Astrocyte of the cerebellum (primary cell): ENCODE measurements around the gene TNIK.
A peak's percentile ranks its signal among the peaks of the same experiment; 100 is the strongest.

Source experiments
- DNase-seq: peaks from one replicate; pipeline ENCODE4 v3.0.0-alpha.2; 2011; ENCODE audit warnings: low read depth
- H3K4me3 ChIP-seq: 2 replicates; pipeline ENCODE4 v1.5.1; 2011; ENCODE audit warnings: mild to moderate bottlenecking, low read depth, low read length, moderate library complexity
- CTCF ChIP-seq: IDR thresholded peaks from 2 replicates; pipeline ENCODE4 v1.5.1; 2012; ENCODE audit warnings: low read length, low read depth, moderate library complexity, mild to moderate bottlenecking; ENCODE audit errors: missing control alignments
- in situ Hi-C: cut with HindIII; loops from 2 replicates; pipeline ENCODE4 v1.10.0; 2017; ENCODE audit warnings: low sequenced_read_pairs

TNIK gene

GRCh38 chr3:171192176-171192854 is 267.9 kb downstream of the TNIK start:
- TF ChIP-seq CTCF: no peak
- no peak overlapping the region for H3K4me3 ChIP-seq
- DNase-seq: peak; percentile 81
- in situ Hi-C loops: no loop called here

GRCh38 chr3:171190668-171191067 is 269.5 kb downstream of the TNIK start:
- no peak overlapping the region for H3K4me3 ChIP-seq
- in situ Hi-C loops: no loop called here
- no peak for TF ChIP-seq CTCF
- no peak for DNase-seq

- in situ Hi-C loops: loop anchor here (5.0 kb wide), 1 partner anchor 33 kb away; no protein-coding TSS in a partner anchor
- TF ChIP-seq CTCF: no peak
- H3K4me3 ChIP-seq: no peak overlapping the region
- no peak for DNase-seq
Measured at GRCh38 chr3:171189394-171190080, 270.7 kb downstream of the TNIK start.

- DNase-seq: no peak
Measured at GRCh38 chr3:171187706-171188290, 272.4 kb downstream of the TNIK start.

GRCh38 chr3:171186817-171187500 is 273.2 kb downstream of the TNIK start:
- in situ Hi-C loops: loop anchor here (5.0 kb wide), 1 partner anchor 35 kb away; no protein-coding TSS in a partner anchor
- no peak for DNase-seq
- TF ChIP-seq CTCF: no peak
- no peak overlapping the region for H3K4me3 ChIP-seq

More at GRCh38 chr3:171187706-171188290, 272.4 kb downstream of the TNIK start:
- peak; percentile 74 for TF ChIP-seq CTCF
- in situ Hi-C loops: loop anchor here (5.0 kb wide), 1 partner anchor 35 kb away; no protein-coding TSS in a partner anchor
- no peak overlapping the region for H3K4me3 ChIP-seq

GRCh38 chr3:171186383-171186782 is 273.8 kb downstream of the TNIK start:
- no peak for TF ChIP-seq CTCF
- DNase-seq: no peak
- no peak overlapping the region for H3K4me3 ChIP-seq
- in situ Hi-C loops: loop anchor here (5.0 kb wide), 1 partner anchor 36 kb away; no protein-coding TSS in a partner anchor
